Skeletal muscle satellite cell (primary cell): ENCODE results near the gene UEVLD. TPM values are rescaled to one million over a fixed set of nuclear protein-coding genes. Genes with fewer than 3 reads are reported as not detected.

Experiments
- H3K27me3 ChIP-seq: 2 replicates; pipeline ENCODE4 v1.7.0; 2013; ENCODE audit warnings: low read length; ENCODE audit not compliant: control insufficient read depth, insufficient read depth
- H3K36me3 ChIP-seq: 2 replicates; pipeline ENCODE4 v1.7.0; 2013; ENCODE audit warnings: mild to moderate bottlenecking, control low read depth, low read length; ENCODE audit not compliant: insufficient read depth
- H3K4me1 ChIP-seq: 2 replicates; pipeline ENCODE4 v1.7.0; 2013; ENCODE audit warnings: low read length; ENCODE audit not compliant: control insufficient read depth, insufficient read depth
- H3K4me2 ChIP-seq: 2 replicates; pipeline ENCODE4 v1.7.0; 2013; ENCODE audit warnings: mild to moderate bottlenecking, low read length
- H3K4me3 ChIP-seq: 2 replicates; pipeline ENCODE4 v1.7.0; 2013; ENCODE audit warnings: low read length
- H3K9ac ChIP-seq: 2 replicates; pipeline ENCODE4 v1.7.0; 2013; ENCODE audit warnings: mild to moderate bottlenecking, low read depth, low read length, moderate library complexity
- H3K9me3 ChIP-seq: replicated peaks from 2 replicates; pipeline ENCODE4 v1.7.0; 2013; ENCODE audit warnings: mild to moderate bottlenecking, control low read depth, low read length
- total RNA-seq: library from RNA; depleted of rRNA; stranded (reverse); fragments of >200 nt; gene quantifications from 2 replicates; pipeline ENCODE4 v1.2.3, GENCODE V29; 2012; rRNA removed

Gene UEVLD
- 25.3 and 31.9 TPM in 2 replicates for total RNA-seq

- Histone ChIP-seq H3K27me3 (no peaks in the 10 kb centered on the region), H3K9me3 (no peaks in the 10 kb centered on the region), H3K9ac (peak within 1 kb of the TSS; percentile 94), H3K36me3 (no peaks in the 10 kb centered on the region), H3K4me3 (peak within 1 kb of the TSS; percentile 93), H3K4me2 (peak within 1 kb of the TSS; percentile 94), H3K4me1 (peaks cover 26% of the 10 kb centered on the region)
Measured at GRCh38 chr11:18588297-18589252, at the start of gene UEVLD. Gene UEVLD (minus strand): TSS chr11:18588734. CDS start chr11:18588654, 80 bp downstream.

GRCh38 chr11:18634140-18635032 is 45.9 kb upstream of the UEVLD start, which contains the start of gene SPTY2D1:
Gene SPTY2D1 (minus strand): TSS chr11:18634342. CDS start chr11:18634257, 85 bp downstream.
- Histone ChIP-seq H3K27me3 (peaks cover 3% of the 10 kb centered on the region), H3K4me3 (peak within 1 kb of the TSS; percentile 89), H3K4me2 (peak within 1 kb of the TSS; percentile 92), H3K4me1 (peaks cover 5% of the 10 kb centered on the region), H3K36me3 (no peaks in the 10 kb centered on the region), H3K9ac (peak within 1 kb of the TSS; percentile 95), H3K9me3 (no peaks in the 10 kb centered on the region)

- no peaks in the 10 kb centered on the region for H3K36me3 ChIP-seq
- H3K9me3 ChIP-seq, result no peaks in the 10 kb centered on the region
- peak overlapping the region; percentile 92 for H3K4me2 ChIP-seq
- H3K4me3 ChIP-seq, result peak overlapping the region; percentile 89
- no peaks in the 10 kb centered on the region for H3K27me3 ChIP-seq
- peak overlapping the region; percentile 95 for H3K9ac ChIP-seq
- peaks cover 5% of the 10 kb centered on the region for H3K4me1 ChIP-seq
Measured at GRCh38 chr11:18633256-18634139, 45.0 kb upstream of the UEVLD start.

GRCh38 chr11:18632841-18633240 is 44.3 kb upstream of the UEVLD start:
- no peaks in the 10 kb centered on the region for H3K36me3 ChIP-seq
- H3K27me3 ChIP-seq, result no peaks in the 10 kb centered on the region
- H3K4me3 ChIP-seq, result peak overlapping the region; percentile 89
- H3K9ac ChIP-seq, result peak overlapping the region; percentile 95
- peaks cover 5% of the 10 kb centered on the region for H3K4me1 ChIP-seq
- H3K9me3 ChIP-seq, result no peaks in the 10 kb centered on the region
- peak overlapping the region; percentile 92 for H3K4me2 ChIP-seq

- no peaks in the 10 kb centered on the region for H3K27me3 ChIP-seq
- H3K36me3 ChIP-seq, result no peaks in the 10 kb centered on the region
- no peak overlapping the region for H3K4me3 ChIP-seq
- H3K4me2 ChIP-seq, result no peak overlapping the region
- H3K9ac ChIP-seq, result no peak overlapping the region
- no peaks in the 10 kb centered on the region for H3K9me3 ChIP-seq
- H3K4me1 ChIP-seq, result peaks cover under 1% of the 10 kb centered on the region
Measured at GRCh38 chr11:18624161-18624560, 35.6 kb upstream of the UEVLD start.

GRCh38 chr11:18623707-18624106 is 35.2 kb upstream of the UEVLD start:
- Histone ChIP-seq H3K4me3 (no peak overlapping the region), H3K9me3 (no peaks in the 10 kb centered on the region), H3K9ac (no peak overlapping the region), H3K27me3 (no peaks in the 10 kb centered on the region), H3K36me3 (no peaks in the 10 kb centered on the region), H3K4me2 (no peak overlapping the region), H3K4me1 (peaks cover 5% of the 10 kb centered on the region)

- Histone ChIP-seq H3K36me3 (peaks cover 21% of the 10 kb centered on the region), H3K9ac (peak overlapping the region; percentile 55), H3K4me3 (peak overlapping the region; percentile 33), H3K27me3 (no peaks in the 10 kb centered on the region), H3K9me3 (no peaks in the 10 kb centered on the region), H3K4me2 (peak overlapping the region; percentile 63), H3K4me1 (peaks cover 31% of the 10 kb centered on the region)
Measured at GRCh38 chr11:18618342-18619025, 29.9 kb upstream of the UEVLD start.

- H3K4me3 ChIP-seq, result peak overlapping the region; percentile 33
- peak overlapping the region; percentile 55 for H3K9ac ChIP-seq
- H3K9me3 ChIP-seq, result no peaks in the 10 kb centered on the region
- peaks cover 21% of the 10 kb centered on the region for H3K36me3 ChIP-seq
- H3K4me2 ChIP-seq, result peak overlapping the region; percentile 63
- no peaks in the 10 kb centered on the region for H3K27me3 ChIP-seq
- H3K4me1 ChIP-seq, result peaks cover 31% of the 10 kb centered on the region
Measured at GRCh38 chr11:18617688-18618341, 29.3 kb upstream of the UEVLD start.

GRCh38 chr11:18615628-18616392 is 27.3 kb upstream of the UEVLD start:
- Histone ChIP-seq H3K4me1 (peaks cover 31% of the 10 kb centered on the region), H3K9me3 (no peaks in the 10 kb centered on the region), H3K27me3 (no peaks in the 10 kb centered on the region), H3K9ac (no peak overlapping the region), H3K36me3 (peaks cover 32% of the 10 kb centered on the region), H3K4me3 (no peak overlapping the region), H3K4me2 (no peak overlapping the region)
